CD14-positive monocyte (primary cell): ENCODE measurements around the gene EP400. TPM values are rescaled to one million over a fixed set of nuclear protein-coding genes. Genes with fewer than 3 reads are reported as not detected.

Experiments used
- DNase-seq, 3 donors: peaks; one replicate each; pipeline ENCODE4 v3.0.0-alpha.2; 2011 to 2022
- H2AFZ ChIP-seq: 2 replicates; pipeline ENCODE4 v1.6.0; 2012; ENCODE audit warnings: mild to moderate bottlenecking, low read depth, low read length, inconsistent platforms; ENCODE audit not compliant: insufficient read depth, poor library complexity, severe bottlenecking
- H3K27ac ChIP-seq, 2 donors: 1 replicate in 1 of 2; 2 replicates in 1 of 2; pipeline ENCODE4 v1.5.1; 2012 to 2013; ENCODE audit warnings: low read length in 2 of 2, control low read depth in 1 of 2, inconsistent platforms in 1 of 2, low read depth in 1 of 2, mild to moderate bottlenecking in 1 of 2
- H3K27me3 ChIP-seq, 2 donors: one replicate each; pipeline versions ENCODE4 v1.6.0 to v1.6.1; 2011 to 2013; ENCODE audit warnings: low read length in 2 of 2; ENCODE audit not compliant: control insufficient read depth in 2 of 2, insufficient read depth in 2 of 2
- H3K36me3 ChIP-seq, 2 donors: replicated peaks in 1 of 2; 1 replicate in 1 of 2; 2 replicates in 1 of 2; pipeline versions ENCODE4 v1.5.1 to v1.6.1; 2012 to 2013; ENCODE audit warnings: low read length in 2 of 2, control low read depth in 1 of 2, inconsistent platforms in 1 of 2, mild to moderate bottlenecking in 1 of 2; ENCODE audit not compliant: insufficient read depth in 2 of 2, control insufficient read depth in 1 of 2
- H3K4me1 ChIP-seq, 2 donors: 1 replicate in 1 of 2; 2 replicates in 1 of 2; pipeline versions ENCODE4 v1.5.1 to v1.6.1; 2012 to 2013; ENCODE audit warnings: low read length in 2 of 2, control low read depth in 1 of 2, inconsistent platforms in 1 of 2, mild to moderate bottlenecking in 1 of 2, moderate library complexity in 1 of 2; ENCODE audit not compliant: insufficient read depth in 2 of 2, control insufficient read depth in 1 of 2
- H3K4me2 ChIP-seq: replicated peaks from 2 replicates; pipeline ENCODE3; 2012; ENCODE audit warnings: low read length, moderate library complexity, mild to moderate bottlenecking; ENCODE audit not compliant: poor library complexity, severe bottlenecking; ENCODE audit errors: extremely low read depth
- H3K4me3 ChIP-seq, 3 experiments: fragments of 200-600 bp in 1 of 3; sonication (generic) in 1 of 3; replicated peaks in 1 of 3; 1 replicate in 2 of 3; 2 replicates in 1 of 3; pipeline ENCODE4 v1.5.1; 2011 to 2013; ENCODE audit warnings: low read length in 3 of 3, mild to moderate bottlenecking in 3 of 3, control low read depth in 2 of 3, low read depth in 2 of 3, inconsistent platforms in 1 of 3, moderate library complexity in 1 of 3
- H3K79me2 ChIP-seq: 2 replicates; pipeline ENCODE4 v1.6.0; 2012; ENCODE audit warnings: mild to moderate bottlenecking, control low read depth, inconsistent platforms, low read length, moderate library complexity; ENCODE audit not compliant: insufficient read depth
- H3K9ac ChIP-seq: 2 replicates; pipeline ENCODE4 v1.6.0; 2017; ENCODE audit warnings: low read length, mild to moderate bottlenecking; ENCODE audit not compliant: insufficient read depth, poor library complexity, severe bottlenecking
- H3K9me3 ChIP-seq, 2 donors: replicated peaks in 1 of 2; 1 replicate in 1 of 2; 2 replicates in 1 of 2; pipeline versions ENCODE4 v1.5.1 to v1.6.1; 2012 to 2013; ENCODE audit warnings: low read length in 2 of 2, control low read depth in 1 of 2; ENCODE audit not compliant: control insufficient read depth in 1 of 2, insufficient read depth in 1 of 2
- H4K20me1 ChIP-seq: 2 replicates; pipeline ENCODE4 v1.6.0; 2012; ENCODE audit warnings: mild to moderate bottlenecking, low read length, control low read depth, moderate library complexity; ENCODE audit not compliant: insufficient read depth
- H3K27ac Mint-ChIP-seq, 7 donors: one replicate each; pipeline ENCODE4 v1.8.0; 2020; ENCODE audit warnings: mild to moderate bottlenecking in 7 of 7, mixed read lengths in 7 of 7, moderate library complexity in 6 of 7, inconsistent platforms in 2 of 7
- H3K27me3 Mint-ChIP-seq, 3 donors: one replicate each; pipeline ENCODE4 v1.8.0; 2021 to 2022; ENCODE audit warnings: low read depth in 3 of 3, mild to moderate bottlenecking in 3 of 3, mixed read lengths in 3 of 3, moderate library complexity in 3 of 3, inconsistent platforms in 1 of 3
- H3K36me3 Mint-ChIP-seq, 2 donors: one replicate each; pipeline ENCODE4 v1.8.0; 2020; ENCODE audit warnings: mixed read lengths in 2 of 2, inconsistent platforms in 1 of 2, mild to moderate bottlenecking in 1 of 2
- H3K4me1 Mint-ChIP-seq: one replicate; pipeline ENCODE4 v1.8.0; 2020; ENCODE audit warnings: mild to moderate bottlenecking, mixed read lengths
- H3K4me3 Mint-ChIP-seq, 2 donors: one replicate each; pipeline ENCODE4 v1.8.0; 2020; ENCODE audit warnings: mild to moderate bottlenecking in 2 of 2, mixed read lengths in 2 of 2, moderate library complexity in 1 of 2
- H3K9me3 Mint-ChIP-seq, 7 donors: one replicate each; pipeline ENCODE4 v1.8.0; 2020 to 2022; ENCODE audit warnings: mixed read lengths in 7 of 7, mild to moderate bottlenecking in 6 of 7, moderate library complexity in 6 of 7, inconsistent platforms in 2 of 7
- WGBS: methylation state at CpG from one replicate; pipeline ENCODE4 v1.1.5; 2013; ENCODE audit warnings: missing lambda C conversion rate; ENCODE audit not compliant: insufficient coverage; 5-methylcytosine and 5-hydroxymethylcytosine counted together
- intact Hi-C, 2 donors: fragments of 100-400 bp; cut with micrococcal nuclease; formaldehyde crosslinking; loops; one replicate each; pipeline versions ENCODE4 v1.15.0 to v1.15.1; 2023
- polyA plus RNA-seq, 3 donors: library from polyadenylated mRNA; depleted of rRNA in 1 of 3; unstranded in 2 of 3; stranded (reverse) in 1 of 3; fragments of 300-500 nt in 2 of 3; fragments of >200 nt in 1 of 3; fragmentation: Illumina TruSeq in 2 of 3; gene quantifications; 1 replicate in 2 of 3; 2 replicates in 1 of 3; pipeline ENCODE4 v1.2.3, GENCODE V29; 2012 to 2021
- TF ChIP-seq, protein P1 (sequence below): fragments of 200-600 bp; IDR thresholded peaks from one replicate; pipeline ENCODE4 v1.8.0; 2022; ENCODE audit warnings: antibody characterized with exemption, mild to moderate bottlenecking

The EP400 gene
- polyA plus RNA-seq, 3 donors = 0.65 to 12.1 (median 0.81) TPM

DNA sequence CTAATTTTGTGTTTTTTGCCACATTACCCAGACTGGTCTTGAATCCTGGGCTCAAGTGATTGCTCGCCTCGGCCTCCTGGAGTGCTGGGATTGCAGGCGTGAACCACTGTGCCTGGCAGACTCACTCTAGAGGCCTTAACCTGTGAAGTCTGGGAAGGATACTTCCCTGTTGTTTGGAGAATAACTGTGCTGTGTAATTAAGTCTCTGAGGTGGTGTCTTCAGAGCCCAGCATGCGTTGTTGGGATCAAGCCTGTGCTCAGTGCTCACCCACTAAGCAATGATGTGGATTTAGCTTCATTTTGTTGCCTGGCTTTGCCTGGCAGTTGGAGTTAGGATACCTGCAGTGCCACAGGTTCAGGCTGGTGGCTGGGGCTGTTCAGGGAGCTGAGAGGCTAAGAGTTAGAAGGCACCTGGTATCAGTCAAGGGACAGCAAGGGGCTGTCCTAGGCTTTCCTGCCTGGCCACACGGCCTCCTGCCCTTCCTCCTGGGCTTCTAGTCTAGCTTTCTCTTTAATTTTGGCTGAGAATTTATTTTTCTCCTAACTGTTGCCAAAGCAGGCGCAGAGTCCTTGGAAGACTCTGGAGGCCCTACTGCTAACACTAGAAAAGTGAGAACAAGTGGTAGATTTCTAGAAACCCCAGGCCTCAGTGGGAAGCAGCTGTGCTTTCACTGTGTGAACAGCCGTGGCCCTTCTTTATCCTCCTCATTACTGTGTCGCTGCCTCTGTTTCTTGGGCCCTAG lies 38.5 kb downstream of the EP400 start:
- no peak overlapping the region for H3K4me2 ChIP-seq
- peaks cover 68 to 70% of the 10 kb centered on the region in 2 donors for H3K36me3 Mint-ChIP-seq
- no peaks in the 10 kb centered on the region for H4K20me1 ChIP-seq
- no peaks in the 10 kb centered on the region for H3K9me3 ChIP-seq
- H3K27me3 Mint-ChIP-seq = no peaks in the 10 kb centered on the region
- intact Hi-C loops = no loop called here
- no peak overlapping the region for H3K4me3 Mint-ChIP-seq
- H3K36me3 ChIP-seq = peaks cover 54 to 78% of the 10 kb centered on the region in 2 donors
- no peaks in the 10 kb centered on the region for H3K27me3 ChIP-seq
- 98% methylated on average over 3 of the region's 8 CpGs for WGBS
- peaks cover 35% of the 10 kb centered on the region for H3K4me1 Mint-ChIP-seq
- TF ChIP-seq, protein P1, sequence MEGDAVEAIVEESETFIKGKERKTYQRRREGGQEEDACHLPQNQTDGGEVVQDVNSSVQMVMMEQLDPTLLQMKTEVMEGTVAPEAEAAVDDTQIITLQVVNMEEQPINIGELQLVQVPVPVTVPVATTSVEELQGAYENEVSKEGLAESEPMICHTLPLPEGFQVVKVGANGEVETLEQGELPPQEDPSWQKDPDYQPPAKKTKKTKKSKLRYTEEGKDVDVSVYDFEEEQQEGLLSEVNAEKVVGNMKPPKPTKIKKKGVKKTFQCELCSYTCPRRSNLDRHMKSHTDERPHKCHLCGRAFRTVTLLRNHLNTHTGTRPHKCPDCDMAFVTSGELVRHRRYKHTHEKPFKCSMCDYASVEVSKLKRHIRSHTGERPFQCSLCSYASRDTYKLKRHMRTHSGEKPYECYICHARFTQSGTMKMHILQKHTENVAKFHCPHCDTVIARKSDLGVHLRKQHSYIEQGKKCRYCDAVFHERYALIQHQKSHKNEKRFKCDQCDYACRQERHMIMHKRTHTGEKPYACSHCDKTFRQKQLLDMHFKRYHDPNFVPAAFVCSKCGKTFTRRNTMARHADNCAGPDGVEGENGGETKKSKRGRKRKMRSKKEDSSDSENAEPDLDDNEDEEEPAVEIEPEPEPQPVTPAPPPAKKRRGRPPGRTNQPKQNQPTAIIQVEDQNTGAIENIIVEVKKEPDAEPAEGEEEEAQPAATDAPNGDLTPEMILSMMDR = no peak
- no peak overlapping the region for H2AFZ ChIP-seq
- peak overlapping the region in 4 of 7 donors; percentile 14 to 53 (median 22) for H3K27ac Mint-ChIP-seq
- DNase-seq = no peak
- peaks cover 31 to 35% of the 10 kb centered on the region in 2 donors for H3K4me1 ChIP-seq
- H3K9me3 Mint-ChIP-seq = peaks cover 0 to 2% (median 0%) of the 10 kb centered on the region in 7 donors
- no peak overlapping the region for H3K4me3 ChIP-seq
- H3K27ac ChIP-seq = no peak overlapping the region
- H3K9ac ChIP-seq = no peak overlapping the region
- H3K79me2 ChIP-seq = no peaks in the 10 kb centered on the region

DNA sequence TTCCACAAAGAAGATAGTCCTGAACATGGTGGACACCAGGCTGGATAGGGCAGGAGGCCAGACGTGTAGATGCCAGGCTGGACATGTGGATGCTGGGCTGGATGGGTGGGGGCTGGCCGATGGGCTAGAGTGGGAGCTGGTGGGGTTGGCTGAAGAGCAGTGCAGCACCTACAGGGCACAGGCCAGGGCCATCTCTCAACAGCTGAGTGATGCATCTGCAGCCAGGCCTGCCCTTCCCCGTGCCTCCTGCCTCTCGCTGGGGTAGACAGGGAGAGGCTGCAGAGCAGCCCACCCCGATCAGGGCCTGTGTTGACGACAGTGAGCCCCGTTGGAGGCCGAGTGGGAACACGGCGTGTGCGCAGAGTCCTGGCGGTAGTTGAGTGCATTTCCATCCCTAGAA lies 39.3 kb downstream of the EP400 start:
- 97% methylated on average over 4 of the region's 12 CpGs for WGBS
- TF ChIP-seq, protein P1 = no peak
- Histone ChIP-seq H3K27me3 (no peaks in the 10 kb centered on the region), H3K27ac (no peak overlapping the region), H3K36me3 (peaks cover 58 to 79% of the 10 kb centered on the region in 2 donors), H3K4me1 (peaks cover 28 to 29% of the 10 kb centered on the region in 2 donors), H3K9me3 (no peaks in the 10 kb centered on the region), H3K4me3 (no peak overlapping the region), H3K9ac (no peak overlapping the region), H4K20me1 (no peaks in the 10 kb centered on the region), H2AFZ (no peak overlapping the region), H3K4me2 (no peak overlapping the region), H3K79me2 (no peaks in the 10 kb centered on the region)
- no peak for DNase-seq
- Mint-ChIP-seq H3K4me3 (no peak overlapping the region), H3K4me1 (peaks cover 29% of the 10 kb centered on the region), H3K9me3 (peaks cover 0 to 2% (median 0%) of the 10 kb centered on the region in 7 donors), H3K27me3 (no peaks in the 10 kb centered on the region), H3K36me3 (peaks cover 72% of the 10 kb centered on the region in 2 donors), H3K27ac (peak overlapping the region in 1 of 7 donors; percentile 53)
- intact Hi-C loops = no loop called here
